ENCODE measurements around the gene DUSP1.
"Not testable (repeated sequence)": the region's sequence is repeated elsewhere in the genome, so short reads cannot be mapped to it uniquely, and the experiment has no call there.

Gene DUSP1

GRCh38 chr5:172798422-172799215, 27.6 kb upstream of the DUSP1 start:
- DNase-seq (ENCODE audit: low read depth in 2 of 2) = no peak

DNA sequence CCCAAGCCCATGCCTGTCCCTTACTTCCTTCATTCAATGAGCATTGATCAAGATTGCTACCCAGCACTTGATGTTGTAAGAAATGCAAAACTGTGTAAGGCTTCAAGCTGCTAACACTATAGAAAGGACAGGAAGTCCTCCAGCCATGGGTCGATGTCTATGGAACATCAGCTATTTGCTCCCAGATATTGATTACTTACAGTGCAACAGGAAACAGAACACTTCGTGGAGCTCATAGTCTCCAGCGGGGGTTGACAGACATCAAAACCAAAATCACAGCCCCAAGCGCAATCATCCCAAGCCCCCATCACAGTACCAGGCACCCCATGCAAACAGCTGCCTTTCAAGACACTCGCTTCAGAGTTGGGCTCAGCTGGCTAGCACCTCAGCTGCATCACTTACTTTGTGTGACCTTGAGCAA, 26.8 kb upstream of the DUSP1 start:
- no peak for DNase-seq (ENCODE audit: low read depth in 2 of 2)

DNA sequence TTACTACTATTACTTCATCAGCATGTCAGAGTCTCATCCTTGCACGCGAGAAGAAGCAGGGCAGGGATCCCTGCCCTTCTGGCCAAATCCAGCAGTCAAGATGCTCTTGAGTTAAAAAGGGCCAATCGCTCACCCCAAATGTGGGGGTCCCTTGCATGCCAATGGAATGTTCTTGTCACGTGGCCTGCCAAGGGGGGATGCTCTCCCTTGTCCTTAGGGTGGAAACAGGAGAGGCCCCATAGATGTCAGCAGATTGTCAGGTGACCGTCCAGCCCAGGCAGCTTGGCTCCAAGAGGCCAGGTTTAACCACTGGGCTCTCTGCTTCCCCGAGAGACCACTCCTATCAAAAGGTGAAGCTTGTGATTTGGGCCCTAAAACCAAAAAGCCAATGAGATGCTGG, 25.3 kb upstream of the DUSP1 start:
- no peak for DNase-seq (ENCODE audit: low read depth in 2 of 2)

- no peak for DNase-seq (ENCODE audit: low read depth in 2 of 2)
Measured at GRCh38 chr5:172795318-172795977, 24.5 kb upstream of the DUSP1 start.

GRCh38 chr5:172793577-172794488, 22.8 kb upstream of the DUSP1 start:
- no peak for DNase-seq (ENCODE audit: low read depth in 2 of 2)

DNA sequence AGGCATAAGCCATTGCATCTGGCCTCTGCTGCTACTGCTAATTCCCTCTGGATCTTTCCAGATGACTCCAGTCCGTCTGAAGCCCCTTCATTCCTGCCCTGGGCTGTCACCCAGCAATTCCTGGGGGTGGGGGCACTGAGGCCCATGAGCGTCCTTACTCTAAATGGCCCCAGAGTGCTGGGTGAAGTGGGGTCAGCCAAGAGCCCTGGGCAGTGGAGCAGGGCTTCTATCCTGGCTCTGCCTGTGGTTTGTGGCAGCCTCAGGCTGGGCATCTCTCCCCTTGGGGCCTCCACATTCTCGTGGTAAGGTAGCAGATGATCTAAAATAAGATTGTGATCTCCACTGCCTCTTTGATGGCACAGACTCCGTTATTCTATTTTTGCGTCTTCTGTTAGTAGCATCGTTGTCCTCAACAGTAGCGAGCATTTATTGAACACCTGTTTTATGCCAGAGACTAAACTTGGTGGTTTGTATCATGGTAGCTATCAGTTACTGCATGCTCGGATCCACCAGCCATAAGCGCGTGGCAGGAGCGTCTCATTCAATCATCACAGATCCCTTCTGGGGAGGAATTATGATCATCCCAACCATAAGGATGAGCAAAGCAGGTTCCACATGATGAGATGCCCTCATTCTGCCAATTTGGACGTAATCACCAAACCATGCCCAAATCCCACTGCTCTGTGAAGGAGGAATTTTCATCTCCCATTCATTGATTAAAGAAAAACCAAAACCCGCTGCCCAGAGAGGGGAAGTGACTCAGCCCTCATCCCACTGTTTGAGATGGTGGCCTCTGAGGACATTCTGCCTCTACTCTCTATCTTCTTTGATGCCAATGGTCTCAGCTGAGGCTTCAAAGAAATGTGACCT, 21.9 kb upstream of the DUSP1 start:
- no peak for DNase-seq (ENCODE audit: low read depth in 2 of 2)

DNA sequence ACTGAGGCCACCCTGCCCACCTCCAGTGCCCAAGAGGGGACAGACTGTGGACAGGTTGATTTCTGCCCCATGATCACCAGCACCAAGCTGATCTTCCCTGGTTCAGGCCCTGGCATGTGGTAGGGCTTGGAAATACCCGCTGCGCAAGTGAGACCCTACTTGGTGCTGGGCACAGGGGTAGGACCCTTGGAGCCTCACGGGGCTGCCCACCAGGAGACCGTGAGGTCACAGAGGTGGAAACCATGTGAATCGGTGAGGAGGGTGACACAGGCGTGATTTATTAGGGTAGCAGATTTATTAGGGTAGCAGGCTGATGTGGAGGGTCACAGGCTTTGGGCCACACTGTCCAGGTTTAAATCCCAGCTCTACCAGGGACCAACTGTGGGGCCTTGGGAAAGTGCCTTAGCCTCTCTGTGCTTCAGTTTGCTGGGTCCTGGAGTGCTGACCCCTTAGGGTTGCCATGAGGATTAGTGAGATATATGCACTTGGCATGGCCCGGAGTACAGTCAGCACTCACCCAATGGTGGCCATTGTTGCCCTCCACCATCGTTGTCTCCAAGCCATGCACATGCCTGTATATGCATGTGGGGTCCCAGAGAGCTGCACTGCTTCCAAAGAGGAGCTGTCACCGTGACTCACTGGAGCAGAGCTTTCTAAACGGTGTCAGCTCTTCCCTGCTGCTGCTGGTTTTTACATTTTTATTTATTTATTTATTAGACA, 20.9 kb upstream of the DUSP1 start:
- DNase-seq (ENCODE audit: low read depth in 2 of 2) = no peak

GRCh38 chr5:172791286-172791685, 20.3 kb upstream of the DUSP1 start:
- DNase-seq (ENCODE audit: low read depth in 2 of 2) = no peak

GRCh38 chr5:172790496-172790889, 19.5 kb upstream of the DUSP1 start:
- DNase-seq (ENCODE audit: low read depth in 2 of 2) = no peak

- no peak for DNase-seq (ENCODE audit: low read depth in 2 of 2)
Measured at GRCh38 chr5:172789687-172790495, 18.9 kb upstream of the DUSP1 start.

DNA sequence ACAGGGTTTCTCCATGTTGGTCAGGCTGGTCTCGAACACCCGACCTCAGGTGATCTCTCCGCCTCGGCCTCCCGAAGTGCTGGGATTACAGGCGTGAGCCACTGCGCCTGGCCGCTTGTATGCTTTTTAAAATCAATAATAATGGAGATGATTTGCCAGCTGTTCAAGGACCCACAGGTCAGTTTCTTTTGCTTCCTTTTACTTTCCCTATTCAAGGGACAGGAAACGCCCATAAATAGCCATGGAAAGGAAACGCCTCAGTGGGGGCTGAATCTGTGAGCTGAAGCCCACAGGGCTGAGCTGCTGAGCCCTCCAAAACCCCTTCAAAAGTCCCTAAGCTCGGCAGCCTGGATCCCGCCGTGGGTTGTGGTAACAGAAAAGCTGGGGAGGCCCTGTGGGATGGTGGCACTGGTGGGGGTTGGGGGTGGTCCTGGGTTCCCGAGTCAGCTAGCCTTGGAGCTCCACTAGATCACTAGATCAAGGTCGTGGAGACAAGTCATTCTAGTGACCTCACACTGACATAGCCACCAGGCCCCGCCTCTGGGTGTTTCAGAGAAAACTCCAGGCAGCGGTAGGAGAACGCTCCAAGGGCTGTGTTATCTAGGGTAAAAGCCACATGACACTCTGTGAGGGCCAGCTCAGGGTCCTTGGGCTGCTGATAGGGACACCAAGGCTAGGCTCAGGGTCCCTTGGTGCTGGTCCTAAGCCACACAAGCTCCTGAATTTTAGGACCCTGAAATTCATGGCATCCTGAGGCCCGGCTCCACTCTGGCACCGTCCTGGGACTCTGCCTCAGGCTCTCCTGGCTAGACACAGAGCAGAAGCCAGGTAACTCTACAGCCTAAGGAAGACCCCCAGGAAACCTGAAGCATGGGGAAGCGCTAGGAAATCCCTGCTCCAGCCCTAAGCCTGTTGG, 18.0 kb upstream of the DUSP1 start:
- DNase-seq (ENCODE audit: low read depth in 2 of 2) = no peak

- not testable (repeated sequence) for DNase-seq (ENCODE audit: low read depth in 2 of 2)
Measured at GRCh38 chr5:172787538-172787937, 16.5 kb upstream of the DUSP1 start.

DNA sequence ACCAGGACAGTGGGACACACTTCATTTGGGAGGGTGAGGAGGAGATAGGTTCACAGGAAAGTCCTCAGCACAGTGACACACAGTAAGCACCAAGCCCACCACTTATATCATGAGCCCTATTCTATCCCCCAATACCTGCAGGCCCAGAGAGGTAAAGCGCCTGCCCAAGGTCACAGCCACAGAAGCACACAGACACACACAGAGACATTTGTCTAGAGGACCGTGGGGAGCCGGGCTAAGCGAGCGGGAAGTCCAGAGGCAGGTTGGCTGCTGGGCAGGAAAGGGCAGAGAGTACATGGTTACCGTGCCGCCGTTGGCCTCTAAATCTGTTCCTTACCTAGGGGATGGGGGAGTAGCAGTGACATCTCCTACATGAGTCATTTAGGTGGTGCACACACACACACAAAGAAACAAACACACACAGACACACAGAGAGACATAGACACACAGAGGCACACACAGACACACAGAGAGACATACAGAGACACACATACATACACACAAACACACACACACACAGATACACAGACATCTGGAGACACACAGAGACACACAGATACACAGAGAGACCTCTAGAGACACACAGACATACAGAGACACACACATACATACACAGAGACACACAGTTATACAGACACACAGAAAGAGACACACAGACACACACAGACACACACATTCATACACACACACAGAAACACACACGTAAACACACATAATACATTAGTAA, 15.9 kb upstream of the DUSP1 start:
- DNase-seq (ENCODE audit: low read depth in 2 of 2) = no peak

DNA sequence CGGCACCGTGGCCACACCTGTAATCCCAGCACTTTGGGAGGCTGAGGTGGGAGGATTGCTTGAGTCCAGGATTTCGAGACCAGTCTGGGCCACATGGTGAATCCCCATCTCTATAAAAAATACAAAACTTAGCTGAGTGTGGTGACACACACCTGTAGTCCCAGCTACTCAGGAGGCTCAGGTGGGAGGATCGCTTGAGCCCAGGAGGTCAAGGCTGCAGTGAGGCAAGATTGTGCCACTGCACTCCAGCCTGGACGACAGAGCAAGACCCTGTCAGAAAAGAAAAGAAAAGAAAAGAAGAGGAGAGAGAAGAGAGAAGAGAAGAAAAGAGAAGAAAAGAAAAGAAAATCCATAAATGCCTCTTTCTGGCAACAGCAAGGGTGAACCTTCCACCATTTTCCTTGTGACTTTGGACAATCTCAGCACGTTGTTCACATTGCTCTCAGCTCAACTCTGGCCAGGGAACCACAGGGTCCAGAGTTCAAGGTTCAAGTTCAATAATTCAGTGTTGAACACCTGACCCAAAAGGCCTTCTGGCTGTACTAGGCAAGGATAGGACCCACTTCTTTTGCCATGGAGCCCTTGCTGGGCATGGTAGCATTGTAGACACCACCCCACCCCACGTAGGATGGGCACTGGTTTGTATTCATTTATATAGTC, 14.6 kb upstream of the DUSP1 start:
- no peak for DNase-seq (ENCODE audit: low read depth in 2 of 2)

DNA sequence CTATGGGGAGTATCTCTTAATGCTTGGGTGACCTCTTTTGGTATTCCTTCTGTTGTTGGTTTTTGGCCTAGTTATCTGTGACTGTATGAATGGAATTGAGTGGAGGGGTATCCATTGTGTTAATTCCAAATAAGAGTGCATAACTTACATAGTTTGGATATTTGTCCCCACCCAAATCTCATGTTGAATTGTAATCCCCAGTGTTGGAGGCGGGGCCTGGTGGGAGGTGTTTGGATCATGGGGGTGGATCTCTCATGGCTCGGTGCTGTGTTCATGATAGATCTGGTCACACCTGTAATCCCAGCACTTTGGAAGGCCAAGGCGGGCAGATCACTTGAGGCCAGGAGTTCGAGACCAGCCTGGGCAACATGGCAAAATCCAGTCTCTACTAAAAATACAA, 13.2 kb upstream of the DUSP1 start:
- not testable (repeated sequence) for DNase-seq (ENCODE audit: low read depth in 2 of 2)

GRCh38 chr5:172783319-172783718, 12.3 kb upstream of the DUSP1 start:
- DNase-seq (ENCODE audit: low read depth in 2 of 2) = not testable (repeated sequence)

Measured in stimulated activated CD4-positive, alpha-beta T cell treated with anti-CD3 and anti-CD28 coated beads, Interleukin-15, amount 100 ng/mL, for 48 hours (primary cell).